GM19099 (cell line): ENCODE results near the gene UBL4A.
A peak's percentile ranks its signal among the peaks of the same experiment; 100 is the strongest.

Experiments used
- POLR2A ChIP-seq: IDR thresholded peaks from 3 replicates; pipeline ENCODE4 v1.6.1; 2011; ENCODE audit warnings: low read depth; ENCODE audit not compliant: insufficient read length; ENCODE audit errors: extremely low read depth

The UBL4A gene

GRCh38 chrX:154486396-154487207, at the start of gene UBL4A:
Gene UBL4A (minus strand): TSS chrX:154486615. CDS start chrX:154486584, 31 bp downstream.
- peak; percentile 54 for TF ChIP-seq POLR2A

GRCh38 chrX:154535892-154536291, 49.5 kb upstream of the UBL4A start:
- no peak for TF ChIP-seq POLR2A

DNA sequence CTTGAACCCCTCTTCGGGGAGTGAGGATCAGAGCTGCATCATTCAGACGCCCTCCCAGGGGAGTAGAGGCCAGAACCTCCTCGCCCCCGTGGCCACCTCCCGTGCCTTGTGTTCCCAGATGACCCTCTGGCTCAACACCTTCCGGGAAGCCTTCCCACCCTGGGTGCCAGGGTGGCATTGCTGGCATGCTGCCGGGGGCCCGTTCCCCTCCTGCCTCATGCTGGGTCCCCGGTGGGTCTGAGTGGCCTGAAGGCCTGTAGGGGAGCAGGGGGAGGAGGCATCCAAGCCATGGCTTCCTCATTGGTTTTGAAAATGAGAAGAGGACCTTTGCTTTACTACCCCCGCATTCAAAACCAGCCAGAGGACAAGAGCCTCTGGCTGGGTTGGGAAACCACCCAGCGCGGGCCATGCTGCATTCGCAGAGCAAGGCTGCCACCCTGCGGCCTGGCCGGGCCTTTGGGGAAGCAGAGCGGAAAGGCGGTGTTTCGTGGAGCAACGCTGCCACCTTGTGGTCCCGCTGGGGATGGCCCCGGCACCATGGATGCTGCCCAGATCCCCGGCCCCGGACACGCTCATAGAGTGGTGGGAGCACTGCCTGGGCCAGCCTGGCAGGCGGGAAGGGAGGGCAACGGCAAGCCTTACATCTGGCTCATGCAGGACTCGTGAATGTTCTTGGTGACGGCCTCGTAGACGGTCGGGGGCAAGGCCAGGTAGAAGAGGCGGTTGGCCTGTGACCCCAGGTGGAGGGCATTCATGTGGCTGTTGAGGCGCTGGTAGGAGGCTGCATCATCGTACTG, 48.3 kb upstream of the UBL4A start:
- TF ChIP-seq POLR2A: no peak

- no peak for TF ChIP-seq POLR2A
Measured at GRCh38 chrX:154532690-154533089, 46.3 kb upstream of the UBL4A start.

- TF ChIP-seq POLR2A: no peak
Measured at GRCh38 chrX:154531626-154532025, 45.2 kb upstream of the UBL4A start.

- TF ChIP-seq POLR2A: no peak
Measured at GRCh38 chrX:154530286-154530685, 43.9 kb upstream of the UBL4A start.

- no peak for TF ChIP-seq POLR2A
Measured at GRCh38 chrX:154529206-154529612, 42.8 kb upstream of the UBL4A start.

DNA sequence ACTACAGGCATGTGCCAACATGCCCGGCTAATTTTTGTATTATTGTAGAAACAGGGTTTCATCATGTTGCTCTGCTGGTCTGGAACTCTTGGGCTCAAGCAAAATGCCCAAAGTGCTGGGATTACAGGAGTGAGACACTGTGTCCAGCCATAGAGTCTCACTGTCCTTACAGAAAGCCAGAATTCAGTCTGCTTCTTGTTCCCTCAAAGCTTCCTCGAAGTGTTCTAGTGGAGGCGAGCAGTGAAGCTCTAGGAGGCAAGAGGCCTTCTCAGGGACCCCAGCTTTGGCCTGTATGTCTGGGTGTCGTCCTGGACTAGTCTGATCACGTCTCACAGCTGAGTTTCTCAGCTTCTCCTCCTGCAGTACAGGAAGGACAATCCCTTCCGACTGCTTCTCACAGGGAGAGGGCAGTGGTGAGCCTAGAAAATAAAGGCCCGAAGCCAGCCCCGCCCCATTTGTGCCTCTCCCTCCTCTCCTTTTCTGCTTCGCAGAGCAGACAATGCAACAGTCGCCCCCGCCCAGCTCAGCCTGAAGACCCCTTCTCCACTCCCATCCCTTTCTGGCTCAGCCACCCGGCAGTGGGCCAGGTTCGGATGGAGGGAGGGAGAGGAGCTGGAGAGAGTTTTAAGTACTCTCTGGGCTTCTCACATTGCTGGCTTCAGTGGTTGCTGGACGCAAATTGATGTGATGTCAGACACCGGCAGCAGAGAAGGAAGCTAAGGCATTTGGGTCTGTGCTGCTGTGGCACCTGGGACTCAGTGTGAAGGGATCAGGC, 40.7 kb upstream of the UBL4A start:
- peak; percentile 41 for TF ChIP-seq POLR2A

DNA sequence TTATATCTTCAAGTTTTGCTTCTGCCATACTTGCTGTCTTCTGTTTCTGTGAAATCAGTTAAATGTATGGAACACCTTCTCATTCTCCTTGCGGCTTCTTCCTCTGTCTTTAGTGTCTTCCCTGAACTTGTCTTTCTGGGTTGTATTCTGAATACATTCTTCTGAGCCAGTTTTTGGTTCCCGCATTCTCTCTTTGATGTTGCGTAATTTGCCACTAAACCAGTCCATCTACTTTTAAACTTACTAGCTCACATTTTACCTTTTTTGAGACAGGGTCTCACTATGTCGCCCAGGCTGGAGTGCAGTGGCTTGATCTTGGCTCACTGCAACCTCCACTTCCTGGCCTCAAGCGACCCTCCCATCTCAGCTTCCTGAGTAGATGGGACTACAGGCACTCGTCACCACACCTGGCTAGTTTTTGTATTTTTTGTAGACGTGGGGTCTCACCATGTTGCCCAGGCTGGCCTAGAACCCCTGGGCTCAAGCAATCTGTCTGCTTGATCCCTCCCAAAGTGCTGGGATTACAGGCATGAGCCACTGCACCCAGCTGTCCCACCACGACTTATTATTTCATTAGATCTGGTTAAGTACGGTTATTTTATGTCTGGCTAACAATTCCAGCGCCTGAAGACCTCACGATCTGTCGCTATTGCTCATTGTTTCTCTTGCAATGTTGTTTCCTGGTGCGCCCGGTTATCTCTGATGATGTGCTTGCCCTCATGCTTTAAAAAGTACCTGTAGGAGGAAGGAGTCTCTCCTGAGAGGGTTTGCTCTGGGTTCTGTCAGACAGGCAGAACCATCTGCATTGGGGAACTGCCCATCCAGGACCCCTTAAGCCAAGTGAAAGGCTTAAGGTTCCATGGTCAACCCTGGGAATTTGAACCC, 39.4 kb upstream of the UBL4A start:
- TF ChIP-seq POLR2A: no peak

DNA sequence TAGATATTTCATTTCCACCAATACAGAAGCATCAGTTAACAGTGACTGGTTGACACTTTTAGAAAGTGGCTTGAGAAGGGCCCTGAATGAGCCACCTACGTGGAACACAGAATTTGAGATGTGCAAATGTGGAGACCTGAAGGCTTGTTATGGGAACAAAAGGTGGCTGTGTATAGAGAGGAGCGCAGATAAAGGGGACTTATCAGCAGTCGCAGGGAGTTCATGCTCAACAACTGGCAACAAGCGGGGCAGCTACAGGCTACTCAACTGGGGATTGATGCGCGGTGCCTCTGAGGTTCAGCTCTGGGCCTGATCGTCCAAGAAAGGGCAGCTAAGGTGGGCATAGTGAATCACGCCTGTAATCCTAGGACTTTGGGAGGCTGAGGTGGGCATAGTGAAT, 33.0 kb upstream of the UBL4A start:
- TF ChIP-seq POLR2A: no peak

DNA sequence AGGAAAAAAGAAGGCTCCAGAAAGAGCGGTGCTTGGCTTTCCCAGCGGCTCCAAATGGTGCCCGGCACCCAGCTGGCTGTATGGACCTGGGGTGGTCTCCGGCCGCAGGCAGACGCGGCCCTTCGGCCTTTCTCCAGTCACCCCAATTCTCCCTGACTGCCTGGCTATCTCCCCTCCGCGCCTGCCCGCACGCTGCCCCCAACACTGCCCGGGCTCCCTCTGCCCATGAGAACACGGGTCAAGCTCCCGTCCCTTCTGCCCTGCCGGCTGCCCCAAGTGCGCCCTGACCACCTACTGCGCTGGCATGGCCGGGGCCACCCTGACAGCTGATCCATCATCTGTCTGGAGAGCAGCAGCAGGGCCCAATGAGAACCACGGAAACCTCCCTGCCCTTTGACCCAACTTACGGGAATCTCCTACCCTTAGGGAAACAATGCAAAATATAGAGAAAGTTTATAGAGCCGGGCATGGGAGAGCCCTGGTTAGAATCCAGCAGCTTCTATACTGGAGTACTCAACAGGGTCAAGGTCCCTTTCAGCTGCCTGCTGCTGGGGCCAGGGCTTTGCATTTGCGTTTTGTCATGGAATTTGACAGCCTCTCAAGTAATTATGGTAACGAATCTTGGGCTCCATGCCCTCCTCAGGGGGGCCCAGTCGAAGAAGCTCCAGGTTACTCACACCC, 30.8 kb upstream of the UBL4A start:
- TF ChIP-seq POLR2A: no peak

GRCh38 chrX:154516656-154517100, 30.3 kb upstream of the UBL4A start:
- TF ChIP-seq POLR2A: no peak

DNA sequence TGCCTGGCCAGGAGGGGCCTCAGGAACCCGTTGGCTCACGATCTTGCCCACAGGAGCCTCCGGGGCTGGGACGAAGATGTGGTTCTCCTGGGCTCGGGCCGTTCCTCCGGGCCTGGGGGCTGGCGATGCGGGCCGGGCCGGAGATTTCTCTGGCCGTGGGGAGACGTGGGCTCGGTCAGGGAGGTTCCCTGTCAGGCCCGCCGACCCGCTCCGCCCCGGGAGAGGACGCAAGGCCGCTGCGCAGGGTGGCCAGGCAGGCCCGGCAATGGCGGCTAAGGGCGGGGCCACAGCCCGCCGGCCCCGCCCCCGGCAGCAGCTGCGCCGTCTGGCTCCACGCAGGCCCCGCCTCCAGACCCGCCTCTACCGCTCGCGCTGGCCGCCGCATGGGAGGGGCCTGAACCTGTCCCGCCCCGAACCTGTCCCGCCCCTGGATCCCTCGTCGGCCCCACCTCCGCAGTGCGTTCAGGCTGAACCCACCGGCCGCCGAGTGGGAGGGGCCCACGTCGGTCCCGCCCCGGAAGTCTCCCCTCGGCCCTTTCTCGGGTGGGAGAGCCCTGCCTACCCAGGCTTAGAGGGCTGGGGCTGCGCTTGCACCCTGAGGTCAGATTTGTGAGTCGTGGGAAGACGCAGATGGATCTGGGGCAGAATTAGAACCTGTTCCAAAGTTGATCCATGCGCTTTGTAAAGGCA, 29.7 kb upstream of the UBL4A start, which contains the start of gene FAM3A:
Gene FAM3A (minus strand): TSS at position 267 of the 690 bp plus-strand sequence. CDS start 460 bp downstream, outside the sequence.
- peak; percentile 75 for TF ChIP-seq POLR2A
